Fibroblast of mammary gland (primary cell): Measurements from ENCODE around the gene STX8.

Experiments used
- DNase-seq: peaks from one replicate; pipeline ENCODE4 v3.0.0-alpha.2; 2010; ENCODE audit warnings: low read depth
- H3K4me3 ChIP-seq: 2 replicates; pipeline ENCODE4 v1.5.1; 2011; ENCODE audit warnings: low read depth, mild to moderate bottlenecking, low read length, moderate library complexity; ENCODE audit not compliant: control insufficient read depth
- CTCF ChIP-seq: conservative IDR thresholded peaks from 2 replicates; pipeline ENCODE4 v1.5.1; 2011; ENCODE audit warnings: low read depth, low read length, inconsistent platforms; ENCODE audit not compliant: control insufficient read depth, insufficient read depth

STX8 gene

GRCh38 chr17:9220398-9221146 is 355.0 kb downstream of the STX8 start:
- H3K4me3 ChIP-seq: no peak overlapping the region
- TF ChIP-seq CTCF: no peak
- DNase-seq: no peak

- DNase-seq: no peak
- TF ChIP-seq CTCF: no peak
- no peak overlapping the region for H3K4me3 ChIP-seq
Observed at GRCh38 chr17:9219631-9220397, 355.8 kb downstream of the STX8 start.

- no peak for DNase-seq
- no peak for TF ChIP-seq CTCF
- H3K4me3 ChIP-seq: no peak overlapping the region
Observed at GRCh38 chr17:9218911-9219310, 356.7 kb downstream of the STX8 start.

GRCh38 chr17:9218064-9218635 is 357.5 kb downstream of the STX8 start:
- no peak overlapping the region for H3K4me3 ChIP-seq
- TF ChIP-seq CTCF: no peak
- no peak for DNase-seq

GRCh38 chr17:9217151-9218056 is 358.2 kb downstream of the STX8 start:
- H3K4me3 ChIP-seq: no peak overlapping the region
- peak; percentile 90 for DNase-seq
- no peak for TF ChIP-seq CTCF

- TF ChIP-seq CTCF: no peak
- DNase-seq: no peak
- H3K4me3 ChIP-seq: no peak overlapping the region
Observed at GRCh38 chr17:9215465-9215864, 360.2 kb downstream of the STX8 start.
